ENCODE measurements around the gene CAMTA1. TPM values are rescaled to one million over a fixed set of nuclear protein-coding genes. Genes with fewer than 3 reads are reported as not detected.

The CAMTA1 gene
- total RNA-seq, 4 donors from 2014 or later = 86.3 to 170 (median 132) TPM

DNA sequence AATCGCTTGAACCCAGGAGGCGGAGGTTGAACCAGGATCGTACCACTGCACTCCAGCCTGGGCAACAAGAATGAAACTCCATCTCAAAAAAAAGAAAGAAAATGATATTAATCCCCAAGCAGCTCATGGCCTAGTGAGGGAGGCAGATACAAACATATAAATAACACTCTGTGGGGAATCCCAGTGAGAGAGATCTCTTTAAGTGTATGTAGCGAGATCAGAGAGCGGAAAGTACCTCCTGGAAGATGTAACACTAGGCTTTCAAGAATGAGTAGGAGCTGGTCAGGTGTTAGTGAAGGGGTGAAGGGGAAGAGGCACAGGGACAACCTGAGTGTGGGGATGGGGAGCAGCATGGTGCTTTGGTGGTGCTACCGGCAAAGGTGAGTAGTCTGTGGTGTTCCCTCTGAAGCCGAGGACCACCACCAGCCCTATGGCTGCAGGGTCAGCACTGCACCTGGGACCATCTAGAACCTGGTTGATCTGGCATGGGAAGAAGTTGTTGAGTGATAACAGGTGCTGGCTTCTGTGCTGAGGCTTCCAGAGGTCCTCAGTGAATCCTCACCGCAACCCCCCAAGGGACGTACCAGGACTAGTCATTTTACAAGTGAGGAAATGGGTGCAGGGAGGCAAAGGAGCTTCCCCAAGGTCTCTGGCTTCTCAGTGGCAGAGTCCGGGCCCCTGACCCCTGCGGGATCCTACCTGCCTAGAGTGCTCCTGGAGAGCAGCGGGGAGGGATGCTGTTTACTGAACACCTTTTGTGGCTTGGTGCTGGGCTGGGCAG, 618.2 kb downstream of the CAMTA1 start:
- WGBS, 2 donors (ENCODE audit: low coverage in 1 of 2) = 82 to 86% methylated on average over 3 to 4 of the region's 12 CpGs

DNA sequence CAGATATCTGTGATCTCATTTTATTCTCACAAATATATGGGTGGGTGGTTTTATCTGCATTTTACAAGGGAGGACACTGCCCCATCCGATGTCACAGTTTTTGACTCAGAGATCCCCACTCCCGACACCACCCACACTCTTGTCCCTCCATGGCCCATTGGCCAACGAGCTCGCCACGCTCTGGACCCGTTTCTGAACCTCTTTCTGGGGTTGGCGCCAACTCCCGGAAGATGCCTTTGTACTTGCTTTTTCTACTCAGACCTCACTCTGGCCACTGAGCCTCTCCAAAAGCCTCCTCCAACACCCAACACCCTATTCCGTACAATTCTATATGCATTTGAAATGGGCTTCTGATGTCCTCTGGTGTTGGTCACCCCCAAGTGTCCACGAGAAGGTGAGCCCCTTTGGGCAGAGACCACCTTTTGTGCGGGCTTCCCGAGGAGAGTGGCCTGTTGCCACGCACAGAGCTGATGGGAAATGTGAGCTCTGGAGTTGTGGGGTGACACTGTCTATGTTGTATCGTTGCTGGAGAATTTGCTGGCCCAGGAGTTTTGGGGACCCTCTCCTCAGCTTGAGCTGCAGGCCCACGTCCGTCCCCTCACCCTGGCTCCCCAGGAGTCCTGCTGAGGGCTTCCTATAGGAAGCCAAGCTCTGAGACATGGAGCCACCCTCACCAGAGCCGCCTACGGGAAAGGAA, 618.9 kb downstream of the CAMTA1 start:
- Histone ChIP-seq H3K36me3 (no peaks in the 10 kb centered on the region), H3K4me1 (peaks cover 0 to 9% (median 0%) of the 10 kb centered on the region in 3 donors), H3K9me3 (peaks cover 0 to 12% (median 0%) of the 10 kb centered on the region in 3 donors), H3K27ac (no peak overlapping the region), H3K27me3 (no peaks in the 10 kb centered on the region), H3K4me3 (no peak overlapping the region)
- WGBS, 2 donors (ENCODE audit: low coverage in 1 of 2) = 90 to 92% methylated on average over 8 to 11 of the region's 18 CpGs
- no peak for TF ChIP-seq POLR2AphosphoS5 (IDR thresholded peaks at IDR 0.05)
- no peak for TF ChIP-seq CTCF (IDR thresholded peaks at IDR 0.05)
- TF ChIP-seq EP300 (IDR thresholded peaks at IDR 0.05) = no peak
- TF ChIP-seq POLR2A (IDR thresholded peaks at IDR 0.05) = no peak
- no peak for ATAC-seq

More for the DNA sequence above, 618.2 kb downstream of the CAMTA1 start:
- ATAC-seq = no peak
- H3K9me3 ChIP-seq = peaks cover 0 to 12% (median 0%) of the 10 kb centered on the region in 3 donors
- H3K27ac ChIP-seq = no peak overlapping the region
- H3K4me3 ChIP-seq = no peak overlapping the region
- H3K4me1 ChIP-seq = peaks cover 0 to 9% (median 0%) of the 10 kb centered on the region in 3 donors
- H3K36me3 ChIP-seq = no peaks in the 10 kb centered on the region
- H3K27me3 ChIP-seq = no peaks in the 10 kb centered on the region
- TF ChIP-seq POLR2A (IDR thresholded peaks at IDR 0.05) (no peak), EP300 (IDR thresholded peaks at IDR 0.05) (no peak), POLR2AphosphoS5 (IDR thresholded peaks at IDR 0.05) (no peak), CTCF (IDR thresholded peaks at IDR 0.05) (no peak)

DNA sequence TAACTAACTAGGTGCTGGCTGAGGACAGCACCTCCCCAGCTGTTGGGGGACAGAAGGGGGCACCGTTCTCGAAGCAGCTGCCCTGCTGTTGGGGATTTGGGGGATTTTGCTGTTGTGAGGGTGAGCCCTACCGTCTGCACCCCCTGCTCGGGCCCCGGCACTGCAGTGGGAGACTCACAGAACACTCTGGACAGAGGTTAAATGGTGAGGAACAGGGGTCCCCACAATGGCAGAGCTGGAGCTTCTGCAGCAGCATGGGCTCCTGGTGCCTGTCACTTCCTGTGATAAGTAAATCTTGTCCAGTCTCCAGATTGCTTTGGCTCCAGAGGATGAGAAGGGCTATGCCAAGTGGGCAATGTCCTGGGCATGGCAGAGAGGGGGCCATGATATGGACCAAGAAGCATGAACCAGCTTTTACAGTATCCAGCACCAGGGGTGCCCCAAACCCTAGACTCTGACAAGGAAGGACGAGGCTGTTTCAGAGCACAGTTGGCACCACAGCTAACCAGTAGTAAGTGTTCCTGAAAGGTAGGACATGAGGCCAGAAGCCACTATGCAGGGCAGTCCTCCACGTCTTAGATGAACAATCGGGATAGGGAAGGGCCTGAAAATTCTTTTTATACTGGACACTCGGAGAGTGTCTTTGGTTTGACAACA, 620.7 kb downstream of the CAMTA1 start:
- WGBS, 2 donors (ENCODE audit: low coverage in 1 of 2) = 79 to 94% methylated on average over 3 to 5 of the region's 9 CpGs
- H3K4me1 ChIP-seq = peaks cover 0 to 9% (median 0%) of the 10 kb centered on the region in 3 donors
- no peaks in the 10 kb centered on the region for H3K9me3 ChIP-seq
- no peak for ATAC-seq
- H3K27me3 ChIP-seq = no peaks in the 10 kb centered on the region
- H3K4me3 ChIP-seq = no peak overlapping the region
- H3K27ac ChIP-seq = no peak overlapping the region
- TF ChIP-seq EP300 (IDR thresholded peaks at IDR 0.05) (no peak), POLR2AphosphoS5 (IDR thresholded peaks at IDR 0.05) (no peak), POLR2A (IDR thresholded peaks at IDR 0.05) (no peak), CTCF (IDR thresholded peaks at IDR 0.05) (no peak)
- H3K36me3 ChIP-seq = no peaks in the 10 kb centered on the region

DNA sequence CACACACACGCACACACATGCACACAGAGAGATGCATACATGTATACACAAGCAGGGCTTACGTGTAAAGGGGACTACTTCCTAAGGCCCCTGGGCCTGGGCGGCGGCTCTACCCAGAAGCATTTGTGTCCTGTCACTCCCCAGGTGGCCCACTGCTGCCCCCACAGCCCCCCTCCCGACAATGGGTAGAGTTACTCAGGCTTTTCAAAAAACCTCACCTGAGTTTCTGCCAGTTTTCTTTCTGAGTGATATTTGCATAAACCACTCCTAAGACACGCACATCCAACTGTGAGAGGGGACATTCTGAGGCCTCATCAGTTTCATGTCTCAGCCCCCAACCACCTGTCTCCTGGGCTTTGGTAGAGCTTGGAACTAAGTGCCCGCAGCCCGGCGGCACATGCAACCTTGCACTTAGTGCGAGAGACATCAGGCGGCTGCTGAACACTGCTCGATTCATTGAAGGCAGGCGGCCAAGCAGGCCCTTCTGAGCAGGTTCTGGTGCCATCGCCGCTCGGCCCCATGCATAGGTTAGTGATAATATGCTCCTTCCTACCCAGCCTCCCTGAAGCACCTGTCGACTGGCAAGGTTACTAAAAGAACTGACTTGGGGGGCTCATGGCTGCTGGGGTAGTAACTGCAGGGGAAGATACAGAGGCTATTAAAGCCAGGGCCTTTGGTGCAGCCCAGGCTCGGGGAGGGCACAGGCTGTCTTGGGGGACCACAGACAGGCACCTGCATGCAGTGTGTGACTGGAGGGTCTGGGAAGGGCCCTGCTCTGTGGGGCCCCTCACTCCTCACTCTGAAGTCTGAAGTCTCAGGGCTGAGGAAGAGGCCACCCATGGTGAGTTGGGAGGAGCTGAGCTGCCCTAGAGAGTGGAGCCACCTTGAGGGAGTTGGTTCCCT, 621.6 kb downstream of the CAMTA1 start:
- TF ChIP-seq EP300 (IDR thresholded peaks at IDR 0.05) (no peak), POLR2A (IDR thresholded peaks at IDR 0.05) (no peak), POLR2AphosphoS5 (IDR thresholded peaks at IDR 0.05) (no peak), CTCF (IDR thresholded peaks at IDR 0.05) (no peak)
- Histone ChIP-seq H3K36me3 (no peaks in the 10 kb centered on the region), H3K4me1 (peaks cover 0 to 7% (median 0%) of the 10 kb centered on the region in 3 donors), H3K27ac (no peak overlapping the region), H3K9me3 (no peaks in the 10 kb centered on the region), H3K27me3 (no peaks in the 10 kb centered on the region), H3K4me3 (no peak overlapping the region)
- ATAC-seq = no peak
- 80% methylated on average over 1 of the region's 18 CpGs; no CpG with 5 or more reads in 1 of the 2 donors for WGBS, 2 donors (ENCODE audit: low coverage in 1 of 2)
